Tibial nerve (tissue), 4 donors: ENCODE results near the gene GAP43. TPM values are rescaled to one million over a fixed set of nuclear protein-coding genes. Genes with fewer than 3 reads are reported as not detected.

Experiments used
- DNase-seq, 2 donors: peaks; one replicate each; pipeline ENCODE4 v3.0.0-alpha.2; 2019; ENCODE audit warnings: low spot score in 2 of 2
- H3K27ac ChIP-seq, 4 donors: fragments of 200-600 bp; sonication (generic) in 3 of 4; one replicate each; pipeline ENCODE4 v1.5.1; 2017 to 2019; ENCODE audit warnings: mild to moderate bottlenecking in 1 of 4
- H3K27me3 ChIP-seq, 2 donors: fragments of 200-600 bp; sonication (generic) in 1 of 2; one replicate each; pipeline versions ENCODE4 v1.5.1 to v1.6.0; 2017 to 2019
- H3K36me3 ChIP-seq, 3 donors: fragments of 200-600 bp; sonication (generic); one replicate each; pipeline ENCODE4 v1.5.1; 2018 to 2019
- H3K4me1 ChIP-seq, 4 donors: fragments of 200-600 bp; sonication (generic) in 3 of 4; one replicate each; pipeline ENCODE4 v1.5.1; 2017 to 2019
- H3K4me3 ChIP-seq, 4 donors: fragments of 200-600 bp; sonication (generic) in 3 of 4; one replicate each; pipeline ENCODE4 v1.5.1; 2017 to 2019; ENCODE audit warnings: mild to moderate bottlenecking in 1 of 4, moderate library complexity in 1 of 4
- H3K9me3 ChIP-seq, 4 donors: fragments of 200-600 bp; sonication (generic) in 3 of 4; one replicate each; pipeline ENCODE4 v1.5.1; 2017 to 2019
- EP300 ChIP-seq, 2 donors: sonication (generic); formaldehyde crosslinking; IDR thresholded peaks; one replicate each; pipeline ENCODE4 v1.6.1; 2017; ENCODE audit warnings: antibody characterized with exemption in 2 of 2, mild to moderate bottlenecking in 1 of 2
- POLR2A ChIP-seq, 2 donors: fragments of 450-650 bp; IDR thresholded peaks; one replicate each; pipeline ENCODE4 v1.6.1; 2017; ENCODE audit warnings: antibody characterized with exemption in 2 of 2, mild to moderate bottlenecking in 2 of 2, moderate library complexity in 2 of 2
- WGBS, 2 donors: methylation state at CpG; one replicate each; pipeline ENCODE4 v1.1.5; 2018; 5-methylcytosine and 5-hydroxymethylcytosine counted together
- total RNA-seq, 4 donors: library from RNA; depleted of rRNA; stranded (reverse); fragments of >200 nt; gene quantifications; one replicate each; pipeline ENCODE4 v1.1.0, GENCODE V29; 2016
- TF ChIP-seq, protein P1 (sequence below), 5 experiments: fragments of 200-600 bp in 3 of 5; fragments of 450-650 bp in 2 of 5; sonication (generic) in 3 of 5; IDR thresholded peaks; one replicate each; pipeline ENCODE4 v1.5.1; 2016 to 2019; ENCODE audit warnings: antibody characterized with exemption in 5 of 5, mild to moderate bottlenecking in 3 of 5, moderate library complexity in 2 of 5

GAP43 gene
- total RNA-seq, 4 donors from 2014 or later: 2.4 to 15.3 (median 6.0) TPM

DNA sequence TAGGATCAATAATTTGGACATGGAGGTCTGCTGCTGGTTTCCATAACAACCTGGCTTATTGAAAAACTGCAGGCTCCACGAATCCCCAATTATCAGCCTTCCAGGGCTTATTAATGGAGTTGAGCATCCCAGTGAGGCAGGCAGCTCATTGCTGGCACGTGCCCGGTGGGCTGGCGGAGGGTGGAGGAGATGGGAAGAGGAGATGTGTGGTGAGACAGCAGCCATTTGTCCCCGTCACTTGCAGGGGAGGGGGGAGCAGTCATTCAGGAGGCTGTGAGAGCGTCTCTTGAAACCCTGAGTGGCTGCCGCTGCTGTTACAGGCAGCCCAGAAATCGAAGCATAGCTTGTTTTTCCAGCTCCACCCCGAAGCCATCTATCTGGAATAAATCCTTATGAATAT lies 70.6 kb downstream of the GAP43 start:
- Histone ChIP-seq H3K36me3 (no peaks in the 10 kb centered on the region), H3K4me3 (no peak overlapping the region), H3K27ac (peak overlapping the region in 2 of 4 donors; percentile 53 to 58), H3K9me3 (no peaks in the 10 kb centered on the region), H3K4me1 (peaks cover 0 to 15% (median 2%) of the 10 kb centered on the region in 4 donors), H3K27me3 (no peaks in the 10 kb centered on the region)
- DNase-seq: no peak
- TF ChIP-seq EP300 (IDR thresholded peaks at IDR 0.05) (no peak), POLR2A (IDR thresholded peaks at IDR 0.05) (no peak)
- TF ChIP-seq, protein P1, sequence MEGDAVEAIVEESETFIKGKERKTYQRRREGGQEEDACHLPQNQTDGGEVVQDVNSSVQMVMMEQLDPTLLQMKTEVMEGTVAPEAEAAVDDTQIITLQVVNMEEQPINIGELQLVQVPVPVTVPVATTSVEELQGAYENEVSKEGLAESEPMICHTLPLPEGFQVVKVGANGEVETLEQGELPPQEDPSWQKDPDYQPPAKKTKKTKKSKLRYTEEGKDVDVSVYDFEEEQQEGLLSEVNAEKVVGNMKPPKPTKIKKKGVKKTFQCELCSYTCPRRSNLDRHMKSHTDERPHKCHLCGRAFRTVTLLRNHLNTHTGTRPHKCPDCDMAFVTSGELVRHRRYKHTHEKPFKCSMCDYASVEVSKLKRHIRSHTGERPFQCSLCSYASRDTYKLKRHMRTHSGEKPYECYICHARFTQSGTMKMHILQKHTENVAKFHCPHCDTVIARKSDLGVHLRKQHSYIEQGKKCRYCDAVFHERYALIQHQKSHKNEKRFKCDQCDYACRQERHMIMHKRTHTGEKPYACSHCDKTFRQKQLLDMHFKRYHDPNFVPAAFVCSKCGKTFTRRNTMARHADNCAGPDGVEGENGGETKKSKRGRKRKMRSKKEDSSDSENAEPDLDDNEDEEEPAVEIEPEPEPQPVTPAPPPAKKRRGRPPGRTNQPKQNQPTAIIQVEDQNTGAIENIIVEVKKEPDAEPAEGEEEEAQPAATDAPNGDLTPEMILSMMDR (IDR thresholded peaks at IDR 0.05): no peak
- WGBS, 2 donors: 52 to 65% methylated on average over 9 of the region's 9 CpGs

- no peak for DNase-seq
- Histone ChIP-seq H3K4me1 (peaks cover 0 to 25% (median 2%) of the 10 kb centered on the region in 4 donors), H3K27ac (no peak overlapping the region), H3K27me3 (no peaks in the 10 kb centered on the region), H3K36me3 (no peaks in the 10 kb centered on the region), H3K4me3 (no peak overlapping the region), H3K9me3 (no peaks in the 10 kb centered on the region)
- TF ChIP-seq POLR2A (IDR thresholded peaks at IDR 0.05) (no peak), EP300 (IDR thresholded peaks at IDR 0.05) (no peak)
- TF ChIP-seq, protein P1 (IDR thresholded peaks at IDR 0.05): no peak
Observed at GRCh38 chr3:115695090-115695489, 71.8 kb downstream of the GAP43 start.

- no peak for DNase-seq
- H3K36me3 ChIP-seq: no peaks in the 10 kb centered on the region
- no peaks in the 10 kb centered on the region for H3K27me3 ChIP-seq
- TF ChIP-seq EP300 (IDR thresholded peaks at IDR 0.05) (no peak), POLR2A (IDR thresholded peaks at IDR 0.05) (no peak)
- TF ChIP-seq, protein P1 (IDR thresholded peaks at IDR 0.05): no peak
- no peak overlapping the region for H3K4me3 ChIP-seq
- WGBS, 2 donors: 91% methylated on average over 7 of the region's 7 CpGs
- H3K4me1 ChIP-seq: peaks cover 0 to 19% (median 1%) of the 10 kb centered on the region in 4 donors
- H3K9me3 ChIP-seq: no peaks in the 10 kb centered on the region
- no peak overlapping the region for H3K27ac ChIP-seq
Observed at GRCh38 chr3:115697263-115698053, 74.1 kb downstream of the GAP43 start.

DNA sequence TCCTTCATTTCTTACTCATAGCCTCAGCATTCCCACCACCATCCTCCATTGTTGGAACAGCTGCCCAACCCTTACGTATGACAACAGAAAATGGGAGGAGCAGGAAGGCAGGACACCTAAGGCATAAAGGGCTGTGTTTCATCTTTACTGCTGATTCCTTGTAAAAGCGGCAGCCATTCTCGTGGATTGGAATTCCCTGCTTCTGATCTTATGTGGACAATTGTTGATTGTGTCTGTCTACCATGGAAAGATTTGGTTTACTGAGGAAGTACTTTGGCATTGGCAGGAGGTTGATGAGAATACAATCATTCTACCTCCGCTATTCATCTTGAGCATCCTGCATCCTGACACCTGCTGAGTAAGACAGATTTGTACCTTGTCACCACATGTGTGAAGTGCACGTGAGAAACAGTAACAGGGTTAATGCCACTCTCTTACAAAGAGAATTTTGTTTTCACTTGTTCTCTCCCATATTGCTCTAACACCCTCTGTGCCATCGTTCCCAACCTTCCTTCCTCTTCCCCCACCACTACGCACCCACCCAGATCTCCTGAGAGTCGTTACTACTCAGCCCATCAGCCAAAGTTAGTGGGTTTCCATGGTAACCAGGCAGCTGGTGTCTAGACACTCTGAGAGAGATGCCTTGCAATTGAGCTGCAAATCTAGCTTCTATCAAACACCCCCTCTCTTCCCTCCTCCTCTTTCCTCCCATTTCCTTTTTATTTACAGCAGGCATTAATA lies 75.7 kb downstream of the GAP43 start:
- TF ChIP-seq, protein P1 (IDR thresholded peaks at IDR 0.05): no peak
- no peak for TF ChIP-seq POLR2A (IDR thresholded peaks at IDR 0.05)
- TF ChIP-seq EP300 (IDR thresholded peaks at IDR 0.05): no peak
- DNase-seq: no peak
- Histone ChIP-seq H3K4me1 (peaks cover 0 to 10% (median 0%) of the 10 kb centered on the region in 4 donors), H3K9me3 (no peaks in the 10 kb centered on the region), H3K27ac (peak overlapping the region in 2 of 4 donors; percentile 8 to 47), H3K36me3 (no peaks in the 10 kb centered on the region), H3K4me3 (no peak overlapping the region), H3K27me3 (no peaks in the 10 kb centered on the region)
- 55 to 65% methylated on average over 8 of the region's 8 CpGs for WGBS, 2 donors

- Histone ChIP-seq H3K36me3 (no peaks in the 10 kb centered on the region), H3K4me1 (peaks cover 0 to 10% (median 0%) of the 10 kb centered on the region in 4 donors), H3K9me3 (no peaks in the 10 kb centered on the region), H3K27ac (peak overlapping the region in 2 of 4 donors; percentile 8 to 47), H3K4me3 (no peak overlapping the region), H3K27me3 (no peaks in the 10 kb centered on the region)
- no peak for DNase-seq
- TF ChIP-seq, protein P1 (IDR thresholded peaks at IDR 0.05): no peak
- TF ChIP-seq EP300 (IDR thresholded peaks at IDR 0.05) (no peak), POLR2A (IDR thresholded peaks at IDR 0.05) (no peak)
Observed at GRCh38 chr3:115699706-115700105, 76.4 kb downstream of the GAP43 start.
